OCI-LY3 (cell line): ENCODE results near the gene TMEM242.

ENCODE experiments used
- EZH2phosphoT487 ChIP-seq: fragments of 200-600 bp; shearing (Covaris generic); IDR thresholded peaks from 2 replicates; pipeline ENCODE4 v1.6.1; 2018; ENCODE audit warnings: antibody characterized with exemption, mixed run types, low read depth
- TF ChIP-seq, protein P1 (sequence below): fragments of 200-600, 300-600 bp; sonication (generic); IDR thresholded peaks from 2 replicates; pipeline ENCODE4 v1.5.1; 2014; ENCODE audit warnings: antibody characterized with exemption, low read length, low read depth

DNA sequence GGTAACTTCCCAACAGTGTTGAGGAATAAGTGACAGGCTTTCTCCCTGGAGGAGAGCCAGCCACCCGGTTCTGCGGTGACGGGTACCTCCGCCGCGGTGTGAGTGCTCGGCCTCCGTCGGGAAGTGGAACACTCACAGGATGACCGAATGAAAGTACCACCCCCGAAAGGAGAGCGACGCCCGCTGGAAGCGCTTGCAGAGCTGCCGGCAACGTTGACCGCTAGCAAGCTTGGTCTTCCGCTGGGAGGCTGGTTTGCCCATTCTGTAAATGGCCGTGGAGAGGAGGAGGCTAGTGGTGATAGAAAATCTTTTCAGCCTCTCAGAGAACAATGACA lies 614 bp upstream of the TMEM242 start:
- TF ChIP-seq, protein P1, sequence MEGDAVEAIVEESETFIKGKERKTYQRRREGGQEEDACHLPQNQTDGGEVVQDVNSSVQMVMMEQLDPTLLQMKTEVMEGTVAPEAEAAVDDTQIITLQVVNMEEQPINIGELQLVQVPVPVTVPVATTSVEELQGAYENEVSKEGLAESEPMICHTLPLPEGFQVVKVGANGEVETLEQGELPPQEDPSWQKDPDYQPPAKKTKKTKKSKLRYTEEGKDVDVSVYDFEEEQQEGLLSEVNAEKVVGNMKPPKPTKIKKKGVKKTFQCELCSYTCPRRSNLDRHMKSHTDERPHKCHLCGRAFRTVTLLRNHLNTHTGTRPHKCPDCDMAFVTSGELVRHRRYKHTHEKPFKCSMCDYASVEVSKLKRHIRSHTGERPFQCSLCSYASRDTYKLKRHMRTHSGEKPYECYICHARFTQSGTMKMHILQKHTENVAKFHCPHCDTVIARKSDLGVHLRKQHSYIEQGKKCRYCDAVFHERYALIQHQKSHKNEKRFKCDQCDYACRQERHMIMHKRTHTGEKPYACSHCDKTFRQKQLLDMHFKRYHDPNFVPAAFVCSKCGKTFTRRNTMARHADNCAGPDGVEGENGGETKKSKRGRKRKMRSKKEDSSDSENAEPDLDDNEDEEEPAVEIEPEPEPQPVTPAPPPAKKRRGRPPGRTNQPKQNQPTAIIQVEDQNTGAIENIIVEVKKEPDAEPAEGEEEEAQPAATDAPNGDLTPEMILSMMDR = no peak
- TF ChIP-seq EZH2phosphoT487 = no peak
